NT2/D1 (cell line): Measurements from ENCODE around the gene ACMSD.

Experiments used
- DNase-seq: peaks from one replicate; pipeline ENCODE4 v3.0.0-alpha.2; 2011; ENCODE audit warnings: low read depth, low spot score
- H3K27me3 ChIP-seq: 2 replicates; pipeline ENCODE4 v1.6.0; 2011; ENCODE audit warnings: mild to moderate bottlenecking; ENCODE audit not compliant: insufficient read length, insufficient read depth
- H3K36me3 ChIP-seq: 2 replicates; pipeline ENCODE4 v1.6.1; 2011; ENCODE audit warnings: mild to moderate bottlenecking, low read length, mixed read lengths; ENCODE audit not compliant: insufficient read depth, insufficient read length
- H3K4me1 ChIP-seq: 2 replicates; pipeline ENCODE4 v1.5.1; 2011; ENCODE audit not compliant: insufficient read depth, insufficient read length
- H3K4me3 ChIP-seq: 2 replicates; pipeline ENCODE4 v1.5.1; 2011; ENCODE audit warnings: low read depth; ENCODE audit not compliant: insufficient read length
- H3K9ac ChIP-seq: 2 replicates; pipeline ENCODE4 v1.6.0; 2011; ENCODE audit warnings: low read depth; ENCODE audit not compliant: insufficient read length
- H3K9me3 ChIP-seq: 2 replicates; pipeline ENCODE4 v1.5.1; 2011; ENCODE audit warnings: mild to moderate bottlenecking, low read length; ENCODE audit not compliant: insufficient read depth
- SUZ12 ChIP-seq: IDR thresholded peaks from 2 replicates; pipeline ENCODE4 v1.6.1; 2011; ENCODE audit not compliant: insufficient read length, insufficient read depth; ENCODE audit errors: extremely low read depth
- YY1 ChIP-seq: IDR thresholded peaks from 2 replicates; pipeline ENCODE4 v1.6.1; 2011; ENCODE audit not compliant: insufficient read length, insufficient read depth
- ZNF274 ChIP-seq: IDR thresholded peaks from 2 replicates; pipeline ENCODE4 v1.6.1; 2011; ENCODE audit warnings: mild to moderate bottlenecking, low read depth, low read length

The ACMSD gene

DNA sequence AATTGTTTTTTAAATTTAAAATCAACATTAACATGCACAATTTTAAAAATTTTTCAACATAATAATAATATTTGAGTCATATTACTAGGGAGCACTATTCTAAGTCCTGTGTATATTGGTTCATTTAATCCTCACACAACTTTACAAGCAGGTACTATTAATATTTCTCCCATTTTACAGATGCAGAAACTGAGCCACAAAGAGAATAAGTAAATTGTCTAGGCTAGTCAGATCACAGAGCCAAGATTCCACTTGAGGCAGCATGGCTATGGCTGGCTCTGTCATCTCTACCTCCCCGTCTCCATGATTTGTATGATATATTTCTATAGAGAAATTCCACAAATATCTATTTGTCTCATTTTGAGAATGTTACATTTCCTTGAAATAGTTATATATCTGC lies 95.3 kb downstream of the ACMSD start:
- no peak for TF ChIP-seq ZNF274
- TF ChIP-seq SUZ12: no peak
- no peak for TF ChIP-seq YY1
- Histone ChIP-seq H3K9me3 (no peaks in the 10 kb centered on the region), H3K4me3 (no peak overlapping the region), H3K4me1 (no peaks in the 10 kb centered on the region), H3K36me3 (peaks cover 70% of the 10 kb centered on the region), H3K9ac (no peak overlapping the region), H3K27me3 (no peaks in the 10 kb centered on the region)
- no peak for DNase-seq

DNA sequence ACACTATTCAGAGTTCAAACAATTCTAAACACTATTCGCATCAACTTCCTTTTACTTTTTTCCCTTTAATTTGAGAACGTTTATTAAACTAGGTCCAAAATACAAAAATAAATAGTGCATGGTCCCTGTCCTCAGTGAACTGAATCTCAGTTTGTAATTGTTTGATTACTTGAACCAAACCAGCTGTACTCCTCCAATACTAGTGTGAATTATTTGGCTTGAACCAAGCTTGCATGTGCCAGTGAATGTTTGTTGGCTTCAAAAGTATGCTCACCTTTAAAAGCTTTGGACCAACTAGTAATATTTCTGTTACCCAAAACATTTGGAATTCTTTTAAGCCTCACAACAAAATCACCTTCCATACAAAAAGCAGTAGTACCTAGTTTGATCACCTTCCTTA lies 95.7 kb downstream of the ACMSD start:
- H3K4me1 ChIP-seq: no peaks in the 10 kb centered on the region
- no peak overlapping the region for H3K9ac ChIP-seq
- peaks cover 70% of the 10 kb centered on the region for H3K36me3 ChIP-seq
- TF ChIP-seq SUZ12 (no peak), YY1 (no peak), ZNF274 (no peak)
- no peak for DNase-seq
- H3K4me3 ChIP-seq: no peak overlapping the region
- no peaks in the 10 kb centered on the region for H3K9me3 ChIP-seq
- H3K27me3 ChIP-seq: no peaks in the 10 kb centered on the region

DNA sequence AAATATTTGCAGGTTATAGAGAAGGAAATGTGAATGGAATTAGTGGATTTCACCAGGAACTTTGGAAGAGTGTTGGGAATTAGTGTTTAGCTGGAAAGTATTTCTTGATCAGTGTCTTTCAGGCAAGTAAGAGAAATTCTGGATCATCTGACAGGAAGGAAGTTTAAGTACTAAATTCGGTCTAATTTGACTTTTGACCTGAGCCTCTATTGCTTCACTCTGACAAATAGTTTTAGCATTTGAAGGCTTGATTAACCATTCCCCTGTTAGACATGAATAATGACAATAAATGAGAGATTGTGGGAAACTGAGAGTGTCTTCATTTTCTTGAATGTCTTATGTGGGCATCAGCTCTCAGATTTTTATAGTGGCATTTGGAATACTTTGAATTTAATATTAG lies 96.2 kb downstream of the ACMSD start:
- Histone ChIP-seq H3K4me1 (no peaks in the 10 kb centered on the region), H3K36me3 (peaks cover 74% of the 10 kb centered on the region), H3K27me3 (no peaks in the 10 kb centered on the region), H3K9me3 (no peaks in the 10 kb centered on the region), H3K9ac (no peak overlapping the region), H3K4me3 (no peak overlapping the region)
- DNase-seq: no peak
- TF ChIP-seq ZNF274 (no peak), SUZ12 (no peak), YY1 (no peak)

DNA sequence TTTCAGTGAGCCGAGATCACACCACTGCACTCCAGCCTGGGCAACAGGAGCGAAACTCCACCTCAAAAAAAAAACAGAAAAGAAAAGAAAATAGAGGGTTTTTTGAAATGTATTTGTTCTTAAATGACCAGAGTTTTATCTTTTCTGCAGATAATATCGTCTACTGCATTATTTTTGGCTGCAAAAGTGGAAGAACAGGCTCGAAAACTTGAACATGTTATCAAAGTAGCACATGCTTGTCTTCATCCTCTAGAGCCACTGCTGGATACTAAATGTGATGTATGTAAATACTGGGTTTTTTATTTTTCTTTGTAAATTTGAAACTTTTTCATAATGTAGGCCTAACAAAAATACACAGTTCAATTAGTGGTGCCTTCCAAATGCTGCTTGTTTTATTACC lies 98.3 kb downstream of the ACMSD start:
- TF ChIP-seq YY1 (no peak), ZNF274 (no peak), SUZ12 (no peak)
- H3K4me3 ChIP-seq: no peak overlapping the region
- no peak overlapping the region for H3K9ac ChIP-seq
- H3K36me3 ChIP-seq: peaks cover 88% of the 10 kb centered on the region
- no peak for DNase-seq
- no peaks in the 10 kb centered on the region for H3K9me3 ChIP-seq
- no peaks in the 10 kb centered on the region for H3K4me1 ChIP-seq
- no peaks in the 10 kb centered on the region for H3K27me3 ChIP-seq

DNA sequence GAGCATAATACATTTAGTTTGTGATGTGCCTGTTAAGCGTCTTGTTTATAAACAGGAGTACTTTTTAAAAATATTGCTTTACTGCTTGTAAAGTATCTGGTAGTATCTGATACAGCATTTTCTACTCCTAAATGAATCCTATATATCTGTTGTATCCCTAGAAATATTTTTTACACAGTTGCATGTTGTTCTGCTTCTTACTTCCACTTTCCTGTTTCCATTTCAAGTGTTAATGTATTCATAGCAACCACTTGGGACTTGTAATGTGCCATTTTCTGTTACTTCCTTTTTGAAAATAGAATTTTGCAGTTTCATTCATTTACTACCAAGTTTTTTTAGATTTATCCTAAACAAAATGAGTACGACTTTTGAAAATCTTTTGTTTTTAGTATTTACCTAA lies 105.1 kb downstream of the ACMSD start:
- TF ChIP-seq ZNF274 (no peak), SUZ12 (no peak), YY1 (no peak)
- Histone ChIP-seq H3K27me3 (no peaks in the 10 kb centered on the region), H3K36me3 (peaks cover 76% of the 10 kb centered on the region), H3K4me3 (no peak overlapping the region), H3K9me3 (no peaks in the 10 kb centered on the region), H3K9ac (no peak overlapping the region), H3K4me1 (no peaks in the 10 kb centered on the region)
- no peak for DNase-seq

DNA sequence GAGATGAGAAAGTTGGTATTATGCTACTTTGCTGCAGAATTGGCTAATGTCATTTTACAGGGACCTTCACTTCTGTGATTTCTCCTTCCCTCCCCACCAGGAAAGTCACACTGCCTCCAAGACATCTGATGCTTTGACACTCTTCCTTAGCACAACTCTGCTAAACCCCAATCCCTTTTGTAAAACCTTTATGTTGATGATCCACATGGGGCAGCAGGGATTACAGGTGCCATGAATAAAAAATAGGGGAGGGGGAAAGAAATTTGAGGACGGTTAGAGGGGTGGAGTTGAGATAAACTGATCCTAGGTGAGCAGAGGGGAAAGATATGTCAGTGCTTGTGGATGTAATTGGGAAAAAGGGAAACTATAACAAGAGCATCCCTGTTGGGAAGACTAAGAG lies 106.6 kb downstream of the ACMSD start:
- H3K27me3 ChIP-seq: no peaks in the 10 kb centered on the region
- H3K36me3 ChIP-seq: peaks cover 76% of the 10 kb centered on the region
- H3K4me1 ChIP-seq: no peaks in the 10 kb centered on the region
- H3K9ac ChIP-seq: no peak overlapping the region
- no peaks in the 10 kb centered on the region for H3K9me3 ChIP-seq
- TF ChIP-seq ZNF274: no peak
- TF ChIP-seq SUZ12: no peak
- TF ChIP-seq YY1: no peak
- no peak for DNase-seq
- no peak overlapping the region for H3K4me3 ChIP-seq

DNA sequence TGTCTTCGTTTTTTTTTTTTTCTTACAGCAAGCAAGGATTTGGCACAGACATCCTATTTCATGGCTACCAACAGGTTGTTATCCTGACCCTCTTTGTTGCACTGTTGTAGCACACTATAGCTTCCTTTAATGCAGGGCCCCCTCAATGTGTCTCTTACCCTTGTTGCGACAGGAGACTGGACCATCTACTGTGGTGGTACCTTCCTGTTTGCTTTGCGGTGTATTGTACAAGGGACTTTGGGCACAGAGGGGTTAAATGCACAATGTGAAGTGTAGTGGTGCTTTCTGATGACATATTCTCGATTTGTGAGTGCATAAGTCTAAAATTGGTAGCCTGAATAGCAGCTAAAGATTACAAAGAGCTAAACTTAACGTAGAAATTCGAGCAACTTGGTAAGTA lies 107.7 kb downstream of the ACMSD start:
- H3K9me3 ChIP-seq: no peaks in the 10 kb centered on the region
- no peak for DNase-seq
- no peak overlapping the region for H3K4me3 ChIP-seq
- H3K4me1 ChIP-seq: no peaks in the 10 kb centered on the region
- peaks cover 76% of the 10 kb centered on the region for H3K36me3 ChIP-seq
- TF ChIP-seq ZNF274: no peak
- no peak for TF ChIP-seq YY1
- no peak for TF ChIP-seq SUZ12
- no peaks in the 10 kb centered on the region for H3K27me3 ChIP-seq
- no peak overlapping the region for H3K9ac ChIP-seq

DNA sequence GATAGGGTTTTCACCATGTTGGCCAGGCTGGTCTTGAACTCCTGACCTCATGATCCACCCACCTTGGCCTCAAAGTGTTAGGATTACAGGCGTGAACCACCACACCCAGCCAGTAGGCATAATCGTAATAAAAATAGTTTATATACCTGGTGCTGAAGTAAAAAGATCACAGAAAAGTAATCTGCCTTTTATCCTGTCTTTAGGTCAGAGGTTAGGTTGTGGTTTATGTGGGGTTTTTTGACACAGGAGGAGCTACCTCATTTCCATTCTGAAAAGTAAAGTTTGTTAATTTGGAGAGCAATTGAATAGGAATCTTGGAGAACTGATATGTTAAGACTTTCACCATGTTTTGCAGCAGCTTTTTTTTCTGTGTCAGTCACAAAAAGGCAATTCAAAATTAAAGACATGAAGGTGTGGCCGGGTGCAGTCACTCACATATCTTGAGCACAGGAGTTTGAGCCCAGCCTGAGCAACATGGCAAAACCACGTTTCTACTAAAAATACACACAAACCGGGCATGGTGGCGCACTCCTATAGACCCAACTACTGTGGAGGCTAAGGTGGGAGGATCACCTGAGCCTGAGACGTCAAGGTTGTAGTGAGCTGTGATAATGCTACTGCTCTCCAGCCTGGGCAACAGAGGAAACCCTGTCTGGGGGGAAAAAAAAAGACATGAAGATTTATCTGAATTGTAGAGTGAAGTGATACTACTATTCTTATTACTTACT lies 111.7 kb downstream of the ACMSD start:
- no peak overlapping the region for H3K4me3 ChIP-seq
- DNase-seq: no peak
- no peaks in the 10 kb centered on the region for H3K4me1 ChIP-seq
- H3K9me3 ChIP-seq: no peaks in the 10 kb centered on the region
- no peaks in the 10 kb centered on the region for H3K27me3 ChIP-seq
- H3K9ac ChIP-seq: no peak overlapping the region
- peaks cover 93% of the 10 kb centered on the region for H3K36me3 ChIP-seq
- TF ChIP-seq YY1 (no peak), ZNF274 (no peak), SUZ12 (no peak)
